ENCODE results near the gene MTFP1. TPM values are rescaled to one million over a fixed set of nuclear protein-coding genes. Genes with fewer than 3 reads are reported as not detected.

Gene MTFP1
- total and polyA plus RNA-seq, 2 of the 4 experiments (the other 2 are of a cell fraction), result 7.3 to 7.7 TPM

DNA sequence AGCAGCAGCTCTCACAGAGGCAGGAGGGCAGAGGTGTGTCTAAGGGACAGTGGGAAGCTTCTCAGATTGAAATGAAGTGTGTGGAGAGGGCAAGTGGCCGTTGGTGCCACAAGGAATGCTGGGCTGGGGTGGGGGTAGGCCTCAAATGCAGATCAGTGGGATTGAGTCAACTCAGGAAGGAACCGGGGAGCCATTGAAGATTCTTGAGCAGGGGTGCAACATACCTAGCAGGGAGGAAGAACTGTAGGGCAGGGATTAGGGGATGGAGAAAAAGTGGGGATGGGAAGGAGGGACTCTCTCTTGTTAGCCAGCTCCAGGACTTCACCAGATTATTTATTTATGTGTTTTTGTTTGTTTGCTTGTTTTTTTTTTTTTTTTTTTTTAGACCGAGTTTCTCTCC is 31.7 kb upstream of the MTFP1 start:
- Histone ChIP-seq H2BK5ac (ENCODE audit: low read depth, low read length, poor library complexity, severe bottlenecking) (no peak overlapping the region), H4K20me1 (ENCODE audit: insufficient read depth, low read length) (peaks cover 15% of the 10 kb centered on the region), H3K18ac (ENCODE audit: low read depth, low read length) (no peak overlapping the region), H2AK5ac (ENCODE audit: low read depth, low read length) (no peak overlapping the region), H2BK20ac (ENCODE audit: low read depth, low read length) (no peak overlapping the region), H2AFZ (replicated peaks; ENCODE audit: low read length, poor library complexity) (no peak overlapping the region), H3K27me3 (ENCODE audit: control insufficient read depth, insufficient read depth, low read length) (no peaks in the 10 kb centered on the region), H4K8ac (ENCODE audit: low read depth in 2 of 2, low read length in 2 of 2) (no peak overlapping the region), H3K4me1 (ENCODE audit: control insufficient read depth, insufficient read depth, low read length) (peaks cover 17% of the 10 kb centered on the region), H2BK120ac (ENCODE audit: low read depth, low read length) (no peak overlapping the region), H2BK15ac (ENCODE audit: low read depth, low read length) (no peak overlapping the region), H3K27ac (ENCODE audit: insufficient read depth, low read length) (no peak overlapping the region), H3K14ac (replicated peaks; ENCODE audit: low read depth, low read length) (no peak overlapping the region), H3K4me3 (ENCODE audit: insufficient read depth, low read depth, low read length) (no peak overlapping the region), H3K23ac (ENCODE audit: low read depth, low read length) (no peak overlapping the region), H3K4me2 (ENCODE audit: low read depth, low read length) (no peak overlapping the region), H3K9me1 (ENCODE audit: insufficient read depth, low read length) (peaks cover 17% of the 10 kb centered on the region), H3K79me1 (ENCODE audit: low read depth in 1 of 2, low read length in 2 of 2) (peaks cover 13 to 23% of the 10 kb centered on the region in 2 experiments), H2AK9ac (replicated peaks; ENCODE audit: low read depth, low read length, poor library complexity) (no peak overlapping the region), H3K4ac (ENCODE audit: low read depth, low read length) (no peak overlapping the region), H3K9me3 (ENCODE audit: control insufficient read depth, insufficient read depth, low read length) (no peaks in the 10 kb centered on the region), H3K56ac (ENCODE audit: extremely low read depth, insufficient read depth, low read length) (no peak overlapping the region), H3K9ac (ENCODE audit: low read depth, low read length) (no peak overlapping the region), H4K91ac (ENCODE audit: insufficient read depth, low read depth, low read length) (no peak overlapping the region), H3K36me3 (ENCODE audit: control insufficient read depth, insufficient read depth, low read length) (no peaks in the 10 kb centered on the region), H4K5ac (ENCODE audit: low read depth, low read length) (no peak overlapping the region)
- ChIA-PET POLR2A (ENCODE audit: unreplicated experiment) (no interaction called here), CTCF (interaction anchor here (0.6 kb wide), 1 partner anchor 241 kb away, joined by 3 read pairs; no protein-coding TSS in a partner anchor)
- no peak for ATAC-seq (ENCODE audit: low read depth)
- WGBS, 2 experiments (ENCODE audit: extremely low coverage in 2 of 2, insufficient read length in 1 of 2), result 22% methylated on average over 1 of the region's 3 CpGs; no CpG with 5 or more reads in 1 of the 2 experiments
- TF ChIP-seq RAD21 (IDR thresholded peaks at IDR 0.05; ENCODE audit: low read length) (no peak), MXI1 (IDR thresholded peaks at IDR 0.05; ENCODE audit: borderline replicate concordance, low read depth, low read length) (no peak), SMC3 (IDR thresholded peaks at IDR 0.05; ENCODE audit: low read depth, low read length) (no peak), MAFK (IDR thresholded peaks at IDR 0.05; ENCODE audit: low read depth, low read length) (no peak), CHD1 (IDR thresholded peaks at IDR 0.05; ENCODE audit: low read depth, low read length) (no peak), MAZ (IDR thresholded peaks at IDR 0.05; ENCODE audit: borderline replicate concordance, low read depth, low read length) (no peak), FOS (IDR thresholded peaks at IDR 0.05; ENCODE audit: low read depth, low read length) (no peak)
- TF ChIP-seq, protein P1, sequence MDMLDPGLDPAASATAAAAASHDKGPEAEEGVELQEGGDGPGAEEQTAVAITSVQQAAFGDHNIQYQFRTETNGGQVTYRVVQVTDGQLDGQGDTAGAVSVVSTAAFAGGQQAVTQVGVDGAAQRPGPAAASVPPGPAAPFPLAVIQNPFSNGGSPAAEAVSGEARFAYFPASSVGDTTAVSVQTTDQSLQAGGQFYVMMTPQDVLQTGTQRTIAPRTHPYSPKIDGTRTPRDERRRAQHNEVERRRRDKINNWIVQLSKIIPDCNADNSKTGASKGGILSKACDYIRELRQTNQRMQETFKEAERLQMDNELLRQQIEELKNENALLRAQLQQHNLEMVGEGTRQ (IDR thresholded peaks at IDR 0.05; ENCODE audit: low read depth, low read length), result no peak
- no peak for DNase-seq
- no TSS peak for BruUV-seq (replicated peaks)
- dilution Hi-C loops (cut with HindIII; ENCODE audit: low sequenced_read_pairs, unreplicated experiment), result no loop called here
- in situ Hi-C loops (cut with MboI; ENCODE audit: low sequenced_read_pairs), result loop anchor here (10.0 kb wide), 2 partner anchors 91 to 289 kb away; no protein-coding TSS in a partner anchor
- intact Hi-C loops (cut with micrococcal nuclease), result no loop called here
